Muscle of leg (tissue), 11 donors: ENCODE results near the gene MAPK11. TPM values are rescaled to one million over a fixed set of nuclear protein-coding genes. Genes with fewer than 3 reads are reported as not detected.

Source experiments
- DNase-seq: peaks from one replicate; pipeline ENCODE4 v3.0.0; 2013
- H3K27ac ChIP-seq: one replicate; pipeline ENCODE4 v1.5.1; 2013; ENCODE audit warnings: mild to moderate bottlenecking, low read length, control low read depth
- H3K27me3 ChIP-seq: one replicate; pipeline ENCODE4 v1.6.1; 2013; ENCODE audit warnings: low read length; ENCODE audit not compliant: control insufficient read depth, insufficient read depth
- H3K36me3 ChIP-seq: one replicate; pipeline ENCODE4 v1.6.1; 2013; ENCODE audit warnings: low read length; ENCODE audit not compliant: control insufficient read depth, insufficient read depth
- H3K4me1 ChIP-seq: one replicate; pipeline ENCODE4 v1.6.1; 2013; ENCODE audit warnings: low read length; ENCODE audit not compliant: control insufficient read depth, insufficient read depth
- H3K4me3 ChIP-seq: one replicate; pipeline ENCODE4 v1.5.1; 2013; ENCODE audit warnings: low read length, control low read depth
- H3K9me3 ChIP-seq: replicated peaks from 2 replicates; pipeline ENCODE4 v1.6.1; 2013; ENCODE audit warnings: low read depth, low read length; ENCODE audit not compliant: control insufficient read depth
- WGBS: methylation state at CpG from one replicate; pipeline ENCODE4 v1.1.5; 2013; ENCODE audit warnings: missing lambda C conversion rate; ENCODE audit not compliant: insufficient coverage; 5-methylcytosine and 5-hydroxymethylcytosine counted together
- polyA plus RNA-seq, 8 donors: library from polyadenylated mRNA; unstranded; fragments of 120-200 nt; gene quantifications; one replicate each; pipeline versions ENCODE4 v1.2.1 to v1.2.3, GENCODE V29; 2013; ENCODE audit warnings: inconsistent platforms in 1 of 8, low replicate concordance in 1 of 8; ENCODE audit not compliant: insufficient read length in 8 of 8, insufficient read depth in 1 of 8
- total RNA-seq: library from RNA; stranded (reverse); fragments of 120-200 nt; gene quantifications from one replicate; pipeline ENCODE4 v1.2.4, GENCODE V29; 2013

Gene MAPK11
- total and polyA plus RNA-seq, 9 donors, result 4.5 to 8.7 (median 6.8) TPM

DNA sequence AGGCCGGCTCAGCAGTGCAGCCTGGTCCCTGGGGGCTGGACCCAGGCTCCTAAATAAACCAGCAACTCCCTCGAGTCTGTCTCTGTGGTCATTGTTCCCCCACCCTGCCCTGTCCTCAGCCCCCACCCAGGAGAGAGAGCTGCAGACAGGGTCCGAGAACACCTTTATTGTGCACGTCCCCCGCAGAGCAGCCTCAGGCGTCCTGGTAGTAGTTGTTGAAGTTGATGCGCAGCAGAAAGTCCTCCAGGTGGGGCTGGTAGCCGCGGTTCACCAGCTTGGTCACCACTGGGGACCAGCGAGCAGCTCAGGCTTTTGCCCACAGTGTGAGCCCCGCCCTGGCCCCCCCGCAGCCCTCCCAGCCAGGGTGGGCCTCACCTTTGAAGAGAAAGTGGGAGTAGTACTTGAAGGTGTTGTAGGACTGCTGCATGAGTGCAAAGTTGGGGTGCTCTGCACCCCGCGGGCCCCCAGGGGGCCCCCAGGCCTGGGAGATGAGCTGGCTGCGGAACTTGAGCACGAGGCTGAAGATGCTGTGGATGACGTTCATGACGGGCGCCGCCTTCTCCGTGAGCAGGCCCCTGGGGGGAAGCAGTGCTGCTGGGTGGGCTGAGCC is 52.5 kb downstream of the MAPK11 start:
- peaks cover 10% of the 10 kb centered on the region for H3K4me1 ChIP-seq
- 82% methylated on average over 14 of the region's 21 CpGs for whole genome bisulfite sequencing
- DNase-seq, result no peak
- H3K36me3 ChIP-seq, result peaks cover 84% of the 10 kb centered on the region
- H3K4me3 ChIP-seq, result no peak overlapping the region
- H3K9me3 ChIP-seq, result no peaks in the 10 kb centered on the region
- H3K27me3 ChIP-seq, result no peaks in the 10 kb centered on the region
- H3K27ac ChIP-seq, result no peak overlapping the region

DNA sequence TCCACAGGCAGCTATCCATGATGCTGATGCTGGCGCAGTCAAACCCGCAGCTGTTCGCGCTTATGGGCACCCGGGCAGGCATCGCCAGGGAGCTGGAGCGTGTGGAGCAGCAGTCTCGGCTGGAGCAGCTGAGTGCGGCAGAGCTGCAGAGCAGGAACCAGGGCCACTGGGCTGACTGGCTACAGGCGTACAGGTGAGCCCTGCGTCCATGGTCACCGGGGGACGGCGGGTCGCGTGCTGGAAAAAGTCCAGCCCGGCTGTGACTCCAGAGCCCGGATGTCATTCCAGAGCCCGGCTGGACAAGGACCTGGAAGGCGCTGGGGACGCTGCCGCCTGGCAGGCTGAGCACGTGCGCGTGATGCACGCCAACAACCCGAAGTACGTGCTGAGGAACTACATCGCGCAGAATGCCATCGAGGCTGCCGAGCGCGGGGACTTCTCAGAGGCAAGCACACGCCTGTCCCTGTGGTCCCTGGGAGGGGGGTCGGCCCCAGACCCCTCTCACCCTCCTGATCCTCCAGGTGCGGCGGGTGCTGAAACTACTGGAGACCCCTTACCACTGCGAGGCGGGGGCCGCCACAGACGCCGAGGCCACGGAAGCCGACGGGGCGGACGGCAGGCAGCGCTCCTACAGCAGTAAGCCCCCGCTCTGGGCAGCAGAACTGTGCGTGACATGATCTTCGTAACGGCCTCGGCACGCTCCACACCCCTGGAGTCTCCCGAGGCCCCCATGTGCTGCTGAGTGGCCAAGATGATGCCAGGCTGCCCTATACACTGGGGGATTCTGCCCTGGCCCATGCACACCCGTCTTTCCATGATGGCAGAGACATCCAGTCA is 53.3 kb downstream of the MAPK11 start:
- Histone ChIP-seq H3K4me3 (no peak overlapping the region), H3K36me3 (peaks cover 84% of the 10 kb centered on the region), H3K27me3 (no peaks in the 10 kb centered on the region), H3K4me1 (peaks cover 10% of the 10 kb centered on the region), H3K9me3 (no peaks in the 10 kb centered on the region), H3K27ac (no peak overlapping the region)
- WGBS, result 90% methylated on average over 57 of the region's 57 CpGs
- DNase-seq, result no peak

GRCh38 chr22:50216055-50216683 is 54.0 kb downstream of the MAPK11 start:
- no peak overlapping the region for H3K27ac ChIP-seq
- no peak overlapping the region for H3K4me3 ChIP-seq
- no peaks in the 10 kb centered on the region for H3K27me3 ChIP-seq
- WGBS, result 78% methylated on average over 11 of the region's 15 CpGs
- H3K36me3 ChIP-seq, result peaks cover 79% of the 10 kb centered on the region
- no peaks in the 10 kb centered on the region for H3K9me3 ChIP-seq
- peaks cover 10% of the 10 kb centered on the region for H3K4me1 ChIP-seq
- peak; percentile 65 for DNase-seq

GRCh38 chr22:50215297-50216054 is 54.7 kb downstream of the MAPK11 start:
- peak; percentile 57 for DNase-seq
- no peak overlapping the region for H3K27ac ChIP-seq
- 48% methylated on average over 8 of the region's 17 CpGs for WGBS
- no peaks in the 10 kb centered on the region for H3K9me3 ChIP-seq
- no peaks in the 10 kb centered on the region for H3K27me3 ChIP-seq
- H3K36me3 ChIP-seq, result peaks cover 79% of the 10 kb centered on the region
- no peak overlapping the region for H3K4me3 ChIP-seq
- peaks cover 10% of the 10 kb centered on the region for H3K4me1 ChIP-seq

Other genes with a start within 250 kb of the MAPK11 start
- not detected for gene TTLL8, start 212.1 kb downstream of the MAPK11 start, total RNA-seq
- gene TTLL8, start 212.1 kb downstream of the MAPK11 start, polyA plus RNA-seq, result not detected
- gene MLC1, start 185.0 kb downstream of the MAPK11 start, total RNA-seq, result 0.31 TPM
- gene MLC1, start 185.0 kb downstream of the MAPK11 start, polyA plus RNA-seq, result 1 to 10 TPM in 1 of 8 donors, under 1 TPM in 7; 0.45 to 1.2 (median 0.85) TPM
- 0.40 TPM for gene MOV10L1, start 180.4 kb downstream of the MAPK11 start, total RNA-seq
- gene MOV10L1, start 180.4 kb downstream of the MAPK11 start, polyA plus RNA-seq, result under 1 TPM; 0.08 to 0.50 (median 0.20) TPM
- gene PANX2, start 99.6 kb downstream of the MAPK11 start, total RNA-seq, result 0.13 TPM
- under 1 TPM; 0.04 to 0.19 (median 0.15) TPM for gene PANX2, start 99.6 kb downstream of the MAPK11 start, polyA plus RNA-seq
- gene TRABD, start 84.5 kb downstream of the MAPK11 start, total RNA-seq, result 10.5 TPM
- 10 to 100 TPM; 16.7 to 28.5 (median 19.8) TPM for gene TRABD, start 84.5 kb downstream of the MAPK11 start, polyA plus RNA-seq
- 11.8 TPM for gene SELENOO, start 69.4 kb downstream of the MAPK11 start, total RNA-seq
- gene SELENOO, start 69.4 kb downstream of the MAPK11 start, polyA plus RNA-seq, result 10 to 100 TPM; 10.8 to 21.1 (median 14.5) TPM
- gene TUBGCP6, start 25.4 kb downstream of the MAPK11 start, total RNA-seq, result 26.2 TPM
- 10 to 100 TPM; 21.4 to 35.3 (median 26.4) TPM for gene TUBGCP6, start 25.4 kb downstream of the MAPK11 start, polyA plus RNA-seq
- 11.5 TPM for gene HDAC10, start 19.1 kb downstream of the MAPK11 start, total RNA-seq
- gene HDAC10, start 19.1 kb downstream of the MAPK11 start, polyA plus RNA-seq, result 10 to 100 TPM; 10.8 to 23.7 (median 16.9) TPM
- 25.6 TPM for gene MAPK12, start 8.7 kb downstream of the MAPK11 start, total RNA-seq
- 10 to 100 TPM in 7 of 8 donors, 1 to 10 TPM in 1; 9.4 to 37.8 (median 19.1) TPM for gene MAPK12, start 8.7 kb downstream of the MAPK11 start, polyA plus RNA-seq
- 36.9 TPM for gene PLXNB2, start 37.3 kb upstream of the MAPK11 start, total RNA-seq
- 100 to 1,000 TPM in 2 of 8 donors, 10 to 100 TPM in 6; 72.1 to 110 (median 94.2) TPM for gene PLXNB2, start 37.3 kb upstream of the MAPK11 start, polyA plus RNA-seq
- 2.0 TPM for gene DENND6B, start 56.6 kb upstream of the MAPK11 start, total RNA-seq
- 1 to 10 TPM; 3.9 to 7.1 (median 4.8) TPM for gene DENND6B, start 56.6 kb upstream of the MAPK11 start, polyA plus RNA-seq
- gene PPP6R2, start 72.9 kb upstream of the MAPK11 start, total RNA-seq, result 36.4 TPM
- gene PPP6R2, start 72.9 kb upstream of the MAPK11 start, polyA plus RNA-seq, result 10 to 100 TPM; 29.8 to 41.5 (median 36.2) TPM
- gene SBF1, start 204.7 kb upstream of the MAPK11 start, total RNA-seq, result 36.5 TPM
- 10 to 100 TPM; 34.6 to 49.7 (median 45.2) TPM for gene SBF1, start 204.7 kb upstream of the MAPK11 start, polyA plus RNA-seq
- 0.40 TPM for gene ADM2, start 211.2 kb upstream of the MAPK11 start, total RNA-seq
- under 1 TPM; 0.23 to 0.81 (median 0.54) TPM for gene ADM2, start 211.2 kb upstream of the MAPK11 start, polyA plus RNA-seq
- gene MIOX, start 216.5 kb upstream of the MAPK11 start, total RNA-seq, result not detected
- under 1 TPM in 4 of 8 donors, not detected in 4; 0.08 to 0.12 (median 0.10) TPM for gene MIOX, start 216.5 kb upstream of the MAPK11 start, polyA plus RNA-seq
- gene LMF2, start 237.3 kb upstream of the MAPK11 start, total RNA-seq, result 27.0 TPM
- 10 to 100 TPM; 35.5 to 54.1 (median 44.9) TPM for gene LMF2, start 237.3 kb upstream of the MAPK11 start, polyA plus RNA-seq
- 34.8 TPM for gene NCAPH2, start 237.8 kb upstream of the MAPK11 start, total RNA-seq
- 10 to 100 TPM; 30.7 to 40.3 (median 37.6) TPM for gene NCAPH2, start 237.8 kb upstream of the MAPK11 start, polyA plus RNA-seq